Body of pancreas (tissue), 4 donors: ENCODE results near the gene NIN. TPM values are rescaled to one million over a fixed set of nuclear protein-coding genes. Genes with fewer than 3 reads are reported as not detected.

Experiments used
- ATAC-seq: fragments of 150-250 bp; one replicate; pipeline ENCODE4 v1.9.1; 2016
- DNase-seq, 4 donors: peaks; one replicate each; pipeline ENCODE4 v3.0.0-alpha.2; 2019
- H3K27ac ChIP-seq, 4 donors: fragments of 200-600 bp; sonication (generic); 1 replicate in 3 of 4; 2 replicates in 1 of 4; pipeline versions ENCODE4 v1.5.1 to v1.6.1; 2016 to 2019; ENCODE audit warnings: mild to moderate bottlenecking in 1 of 4, mixed read lengths in 1 of 4, moderate library complexity in 1 of 4
- H3K27me3 ChIP-seq, 2 donors: fragments of 200-600 bp; sonication (generic); one replicate each; pipeline ENCODE4 v1.6.0; 2016; ENCODE audit warnings: mild to moderate bottlenecking in 1 of 2
- H3K36me3 ChIP-seq, 2 donors: fragments of 200-600 bp; sonication (generic); replicated peaks in 1 of 2; 2 replicates each; pipeline ENCODE4 v1.5.1; 2016; ENCODE audit warnings: low read depth in 2 of 2; ENCODE audit not compliant: insufficient read depth in 1 of 2
- H3K4me1 ChIP-seq: fragments of 200-600 bp; sonication (generic); one replicate; pipeline ENCODE4 v1.6.0; 2016
- H3K4me3 ChIP-seq, 2 donors: fragments of 200-600 bp; sonication (generic); 1 replicate in 1 of 2; 2 replicates in 1 of 2; pipeline ENCODE4 v1.5.1; 2016 to 2019
- H3K9me3 ChIP-seq, 3 donors: fragments of 200-600 bp; sonication (generic); 1 replicate in 2 of 3; 2 replicates in 1 of 3; pipeline ENCODE4 v1.5.1; 2016
- CTCF ChIP-seq, 7 experiments: fragments of 450-650 bp in 4 of 7; fragments of 200-600 bp in 3 of 7; sonication (generic) in 3 of 7; IDR thresholded peaks; one replicate each; pipeline ENCODE4 v1.5.1; 2016 to 2019; ENCODE audit warnings: antibody characterized with exemption in 7 of 7
- POLR2A ChIP-seq, 3 donors: fragments of 450-650 bp; IDR thresholded peaks; one replicate each; pipeline ENCODE4 v1.6.1; 2016; ENCODE audit warnings: antibody characterized with exemption in 3 of 3, mild to moderate bottlenecking in 2 of 3
- WGBS, 2 donors: methylation state at CpG; one replicate each; pipeline ENCODE4 v1.1.5; 2017; 5-methylcytosine and 5-hydroxymethylcytosine counted together
- intact Hi-C: fragments of 100-400 bp; cut with DNase I; formaldehyde crosslinking; loops from one replicate; pipeline ENCODE4 v1.15.1; 2023
- total RNA-seq, 2 donors: library from RNA; depleted of rRNA; stranded (reverse); fragments of >200 nt; gene quantifications; one replicate each; pipeline ENCODE4 v1.1.0, GENCODE V29; 2016

Gene NIN
- total RNA-seq, 2 donors from 2014 or later: 6.6 to 16.9 TPM

- Histone ChIP-seq H3K4me1 (peaks cover 20% of the 10 kb centered on the region), H3K27me3 (no peaks in the 10 kb centered on the region), H3K27ac (no peak overlapping the region), H3K4me3 (no peak overlapping the region), H3K36me3 (no peaks in the 10 kb centered on the region), H3K9me3 (no peaks in the 10 kb centered on the region)
- no peak for DNase-seq
- WGBS, 2 donors: 58 to 62% methylated on average over 5 of the region's 5 CpGs
- intact Hi-C loops: no loop called here
- no peak for ATAC-seq
- no peak for TF ChIP-seq CTCF (IDR thresholded peaks at IDR 0.05)
- no peak for TF ChIP-seq POLR2A (IDR thresholded peaks at IDR 0.05)
Observed at GRCh38 chr14:50834802-50835276, 3.9 kb upstream of the NIN start.

- no peak for ATAC-seq
- TF ChIP-seq CTCF (IDR thresholded peaks at IDR 0.05): no peak
- TF ChIP-seq POLR2A (IDR thresholded peaks at IDR 0.05): no peak
- DNase-seq: no peak
- Histone ChIP-seq H3K36me3 (no peaks in the 10 kb centered on the region), H3K27me3 (no peaks in the 10 kb centered on the region), H3K4me1 (peaks cover 27% of the 10 kb centered on the region), H3K27ac (no peak overlapping the region), H3K9me3 (no peaks in the 10 kb centered on the region), H3K4me3 (no peak overlapping the region)
- intact Hi-C loops: no loop called here
- 41 to 42% methylated on average over 6 of the region's 6 CpGs for WGBS, 2 donors
Observed at GRCh38 chr14:50832935-50833630, 2.1 kb upstream of the NIN start.

GRCh38 chr14:50831726-50832168, 785 bp upstream of the NIN start:
- Histone ChIP-seq H3K27ac (peak overlapping the region in 3 of 4 donors; percentile 52 to 80 (median 75)), H3K4me1 (peaks cover 27% of the 10 kb centered on the region), H3K27me3 (no peaks in the 10 kb centered on the region), H3K9me3 (no peaks in the 10 kb centered on the region), H3K36me3 (no peaks in the 10 kb centered on the region), H3K4me3 (peak overlapping the region; percentile 62 to 64)
- DNase-seq (no peak), ATAC-seq (peak; percentile 10)
- TF ChIP-seq CTCF (IDR thresholded peaks at IDR 0.05) (no peak), POLR2A (IDR thresholded peaks at IDR 0.05) (no peak)
- intact Hi-C loops: no loop called here
- 3 to 14% methylated on average over 7 to 10 of the region's 10 CpGs for WGBS, 2 donors

GRCh38 chr14:50830044-50830931, 674 bp downstream of the NIN start:
- WGBS, 2 donors: 0% methylated on average over 13 to 79 of the region's 93 CpGs
- intact Hi-C loops: no loop called here
- H3K27ac ChIP-seq: peak overlapping the region; percentile 52 to 80 (median 67)

More at GRCh38 chr14:50830044-50830931, 674 bp downstream of the NIN start:
- peak; percentile 36 to 52 (median 48) for DNase-seq
- TF ChIP-seq POLR2A (IDR thresholded peaks at IDR 0.05) (peak in 1 of 3 donors; percentile 7), CTCF (IDR thresholded peaks at IDR 0.05) (no peak)
- no peaks in the 10 kb centered on the region for H3K9me3 ChIP-seq
- H3K36me3 ChIP-seq: no peaks in the 10 kb centered on the region
- H3K4me3 ChIP-seq: peak overlapping the region; percentile 9 to 57
- ATAC-seq: peak; percentile 24
- no peaks in the 10 kb centered on the region for H3K27me3 ChIP-seq
- H3K4me1 ChIP-seq: peaks cover 27% of the 10 kb centered on the region
